GM18499 (cell line): ENCODE data around the gene NIFK.
"Not testable (repeated sequence)": the region's sequence is repeated elsewhere in the genome, so short reads cannot be mapped to it uniquely, and the experiment has no call there.

Experiments
- ATAC-seq: cut with Tn5 transposase; IDR thresholded peaks from one replicate; pipeline ENCODE4 v1.9.1; 2021; ENCODE audit warnings: moderate number of reproducible peaks; ENCODE audit not compliant: insufficient read depth, unreplicated experiment

Gene NIFK

GRCh38 chr2:121697108-121697631 is 39.5 kb downstream of the NIFK start:
- ATAC-seq: no peak

- no peak for ATAC-seq
These were observed 40.2 kb downstream of the NIFK start for GRCh38 chr2:121696410-121696930.

GRCh38 chr2:121695171-121695451 is 41.6 kb downstream of the NIFK start:
- no peak for ATAC-seq

GRCh38 chr2:121694398-121695170 is 42.1 kb downstream of the NIFK start:
- no peak for ATAC-seq

GRCh38 chr2:121690572-121690971 is 46.1 kb downstream of the NIFK start:
- ATAC-seq: not testable (repeated sequence)

GRCh38 chr2:121690095-121690494 is 46.6 kb downstream of the NIFK start:
- ATAC-seq: no peak

- no peak for ATAC-seq
These were observed 47.3 kb downstream of the NIFK start for GRCh38 chr2:121689356-121689755.

- no peak for ATAC-seq
These were observed 47.9 kb downstream of the NIFK start for GRCh38 chr2:121688820-121689219.

- no peak for ATAC-seq
These were observed 49.8 kb downstream of the NIFK start for GRCh38 chr2:121686902-121687301.

- no peak for ATAC-seq
These were observed 50.5 kb downstream of the NIFK start for GRCh38 chr2:121686218-121686617.

GRCh38 chr2:121682396-121683298 is 54.0 kb downstream of the NIFK start:
- no peak for ATAC-seq

- no peak for ATAC-seq
These were observed 58.8 kb downstream of the NIFK start for GRCh38 chr2:121677855-121678254.
